HuH-7 (cell line): ENCODE results near the gene GABRR3.
"Not testable (repeated sequence)": the region's sequence is repeated elsewhere in the genome, so short reads cannot be mapped to it uniquely, and the experiment has no call there.

Source experiments
- DNase-seq: peaks from one replicate; pipeline ENCODE4 v3.0.0; 2011; ENCODE audit warnings: low spot score

GABRR3 gene

DNA sequence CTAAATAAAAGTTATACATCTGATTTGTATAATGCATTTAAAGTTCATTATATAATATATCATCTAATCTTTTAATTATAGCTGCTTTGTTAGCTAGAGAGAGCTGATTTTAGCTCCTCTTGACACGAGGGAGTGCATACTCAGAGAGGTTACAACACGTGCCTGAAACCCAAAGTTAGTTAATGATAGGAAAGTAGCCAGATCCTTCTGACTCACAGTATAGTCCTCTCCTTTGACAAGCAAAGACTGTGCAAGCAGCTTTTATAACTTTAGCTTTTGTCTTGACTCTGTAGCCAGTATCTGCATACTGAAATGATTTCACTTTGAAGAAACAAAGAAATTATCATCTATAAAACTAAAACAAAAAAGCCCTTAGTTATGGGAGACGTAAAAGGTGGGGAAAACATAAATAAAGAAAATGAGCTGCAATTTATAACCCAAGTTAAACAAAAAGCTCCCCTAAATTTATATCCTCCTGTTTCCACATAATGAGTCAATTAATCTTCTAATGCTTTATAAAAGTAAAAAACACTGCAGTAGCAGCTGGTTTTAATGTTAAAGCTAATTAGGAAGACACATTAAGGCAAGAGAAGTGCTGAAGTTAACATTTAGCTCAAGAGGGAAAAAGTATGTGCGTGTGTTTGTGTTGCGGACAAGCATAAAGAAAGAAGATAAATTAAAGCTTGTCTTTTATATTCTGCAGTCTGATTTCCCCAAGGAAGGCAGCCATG lies 13.1 kb downstream of the GABRR3 start:
- no peak for DNase-seq

DNA sequence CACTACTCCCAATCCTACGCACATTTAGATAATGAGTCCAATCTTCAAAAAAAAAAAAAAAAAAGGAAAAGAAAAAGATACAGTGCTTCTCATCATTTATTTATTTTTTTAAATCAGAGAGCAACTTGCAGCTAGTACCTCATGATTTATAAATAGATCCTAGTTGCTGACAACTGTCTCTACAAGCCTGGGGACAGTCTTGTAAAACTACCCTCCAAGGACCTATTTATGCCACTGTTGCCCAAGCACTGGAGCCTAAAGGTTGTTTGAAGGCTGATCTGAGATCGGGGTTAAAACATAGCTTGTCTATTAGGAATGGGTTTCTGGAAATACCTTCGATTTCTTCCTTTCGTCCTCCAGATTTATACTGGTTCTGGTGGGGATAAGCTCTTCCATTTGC lies 14.7 kb downstream of the GABRR3 start:
- no peak for DNase-seq

DNA sequence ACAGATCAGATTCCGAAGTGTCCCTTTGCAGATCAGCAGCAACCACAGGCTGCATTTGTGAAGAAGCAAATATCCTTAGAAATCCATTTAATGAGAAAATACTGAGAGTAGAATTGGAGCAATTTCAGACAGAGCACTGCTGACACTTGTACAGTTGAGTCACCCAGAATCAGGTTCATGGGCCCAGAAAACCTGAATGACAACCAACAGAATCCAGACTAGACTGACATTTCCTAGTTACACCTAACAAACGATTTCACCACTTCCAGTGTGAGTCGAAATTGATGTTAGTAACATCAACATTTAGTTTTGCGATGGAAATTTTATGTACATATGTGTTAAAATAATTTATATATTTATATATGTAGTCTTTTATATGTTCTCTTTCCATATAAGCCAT lies 16.8 kb downstream of the GABRR3 start:
- no peak for DNase-seq

DNA sequence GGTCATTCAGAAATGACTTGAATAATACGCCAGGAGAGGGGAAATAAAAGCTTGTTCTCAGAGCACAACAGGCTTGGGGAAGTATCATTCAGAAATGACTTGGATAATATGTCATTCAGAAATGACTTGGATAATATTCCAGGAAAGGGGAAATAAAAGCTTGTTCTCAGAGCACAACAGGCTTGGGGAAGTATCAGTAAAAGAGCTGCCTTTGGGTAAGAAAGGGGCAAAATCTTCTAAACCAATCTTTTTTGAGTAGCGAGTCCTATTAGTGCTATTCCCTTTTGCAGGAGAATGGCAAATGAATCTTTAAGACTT lies 20.9 kb downstream of the GABRR3 start:
- no peak for DNase-seq

DNA sequence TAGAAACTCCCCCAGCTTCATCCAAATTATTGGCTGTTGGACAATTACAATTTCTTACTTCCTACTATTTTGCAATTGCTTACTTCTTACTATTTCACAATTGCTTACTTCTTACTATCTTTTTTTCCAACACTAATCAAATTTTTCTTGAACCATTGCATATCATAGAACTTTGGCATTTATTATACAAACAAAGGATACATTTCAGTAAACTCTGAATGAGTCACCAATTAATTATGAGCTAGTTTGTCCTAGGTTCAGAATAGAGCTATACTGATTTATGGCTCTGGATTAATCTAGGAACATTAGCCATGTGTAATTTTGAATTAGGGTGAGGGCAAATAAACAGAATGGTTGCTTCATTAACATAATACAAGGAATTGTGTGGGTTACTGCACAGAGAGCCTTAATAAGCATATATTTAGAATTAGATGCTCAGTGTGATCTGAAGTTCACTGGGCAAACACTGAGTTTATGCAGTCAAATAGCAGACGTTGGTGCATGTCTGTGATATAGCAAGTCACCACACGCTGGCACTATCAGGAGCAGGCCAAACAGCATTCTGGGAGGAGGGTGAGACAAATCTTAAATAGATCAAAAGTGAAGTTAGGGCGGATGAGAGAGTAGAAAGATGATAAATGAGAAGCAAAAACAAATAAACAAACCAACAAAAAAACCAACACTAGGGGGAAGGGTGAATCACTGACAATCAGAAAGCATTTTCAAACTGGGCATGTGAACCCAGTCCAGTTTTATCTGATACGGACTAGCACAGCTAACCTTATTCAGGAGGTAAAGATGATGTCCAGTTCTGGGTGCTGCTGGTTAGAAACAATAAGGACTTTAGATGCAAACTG lies 21.5 kb downstream of the GABRR3 start:
- DNase-seq: no peak

DNA sequence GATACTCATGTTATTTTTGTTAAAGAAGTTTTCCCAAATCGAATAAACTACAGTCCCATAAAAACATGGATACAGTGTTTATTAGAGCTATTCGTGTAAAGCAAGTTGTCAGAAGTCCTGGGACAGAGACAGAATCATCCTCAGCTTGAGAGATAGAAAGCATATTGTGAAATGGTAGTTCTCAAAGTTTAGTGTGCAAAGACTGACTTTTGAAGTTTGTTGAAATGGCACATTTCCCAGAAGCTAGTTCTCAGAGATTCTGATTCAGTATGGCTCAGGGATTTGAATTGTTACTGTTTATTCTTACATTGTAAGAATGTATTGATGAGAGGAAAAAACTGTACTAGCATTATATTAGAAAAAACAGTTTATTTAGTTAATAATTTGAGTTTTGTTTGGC lies 22.1 kb downstream of the GABRR3 start:
- no peak for DNase-seq

DNA sequence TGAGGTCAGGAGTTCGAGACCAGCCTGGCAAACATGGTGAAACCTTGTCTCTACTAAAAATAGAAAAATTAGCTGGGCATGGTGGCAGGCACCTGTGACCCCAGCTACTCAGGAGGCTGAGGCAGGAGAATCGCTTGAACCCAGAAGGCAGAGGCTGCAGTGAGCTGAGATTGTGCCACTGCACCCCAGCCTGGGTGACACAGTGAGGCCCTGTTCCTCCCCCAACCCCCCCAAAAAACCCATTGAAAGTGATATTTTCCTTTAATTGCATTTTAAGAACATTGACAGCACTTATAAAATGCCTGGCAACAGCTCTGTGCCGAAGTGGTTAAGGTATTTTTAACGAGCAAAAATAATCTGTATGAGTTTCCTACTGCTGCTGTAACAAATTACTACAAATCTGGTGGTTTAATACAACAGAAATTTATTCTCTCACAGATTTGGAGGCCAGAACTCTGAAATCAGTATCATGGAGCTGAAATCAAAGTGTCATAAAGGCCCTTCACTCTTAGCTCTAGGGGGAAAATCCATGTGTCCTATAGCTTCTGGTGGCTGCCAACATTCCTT lies 24.1 kb downstream of the GABRR3 start:
- DNase-seq: not testable (repeated sequence)

DNA sequence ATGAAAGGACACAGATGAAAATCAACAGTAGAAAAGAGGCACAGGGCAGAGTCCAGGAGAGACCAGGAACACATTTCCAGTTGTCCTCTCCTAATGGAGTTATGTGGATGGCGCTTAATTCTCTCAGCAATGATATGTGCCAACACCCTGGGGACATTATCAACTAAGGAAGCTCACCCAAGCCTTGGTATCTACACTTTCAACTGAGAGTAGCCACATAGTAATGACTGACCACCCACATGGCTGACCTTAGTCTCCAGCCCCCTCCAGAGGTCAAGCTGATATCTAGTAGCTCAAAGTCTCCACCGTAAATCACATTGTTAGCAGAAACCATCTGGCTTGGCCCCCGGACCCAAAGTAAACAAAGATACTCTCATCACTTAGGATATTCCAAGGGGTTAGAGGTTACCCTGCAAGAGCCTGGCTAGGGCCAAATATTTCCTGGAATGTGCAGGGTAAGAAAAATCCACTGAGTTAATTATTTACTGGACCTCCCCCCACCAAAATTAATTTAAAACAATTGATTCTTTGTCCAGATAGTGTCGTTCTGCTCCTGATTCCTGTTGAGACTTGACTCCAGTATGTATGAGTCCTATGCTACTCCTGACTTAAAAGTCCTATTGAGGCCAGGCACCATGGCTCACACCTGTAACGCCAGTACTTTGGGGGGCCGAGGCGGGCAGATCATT lies 24.8 kb downstream of the GABRR3 start:
- peak; percentile 56 for DNase-seq

DNA sequence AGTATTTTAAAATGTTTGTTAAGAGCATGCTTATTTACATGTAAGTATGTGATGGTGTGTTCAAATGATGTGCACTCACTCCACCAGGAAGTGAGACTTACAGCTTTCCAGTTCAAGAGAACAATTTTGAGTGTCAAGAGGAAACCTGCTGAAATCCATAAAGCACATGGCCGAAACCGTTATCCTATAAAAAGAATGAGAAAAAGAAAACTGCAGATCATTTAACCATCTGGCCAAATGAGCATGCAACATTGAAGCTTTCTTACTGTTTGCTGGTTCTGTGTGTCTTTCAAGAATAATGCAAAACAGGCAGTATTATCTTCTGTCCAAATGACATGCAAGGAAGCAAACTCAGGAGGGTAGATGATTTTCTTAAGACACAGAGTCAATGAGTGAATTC lies 26.3 kb downstream of the GABRR3 start:
- DNase-seq: no peak

DNA sequence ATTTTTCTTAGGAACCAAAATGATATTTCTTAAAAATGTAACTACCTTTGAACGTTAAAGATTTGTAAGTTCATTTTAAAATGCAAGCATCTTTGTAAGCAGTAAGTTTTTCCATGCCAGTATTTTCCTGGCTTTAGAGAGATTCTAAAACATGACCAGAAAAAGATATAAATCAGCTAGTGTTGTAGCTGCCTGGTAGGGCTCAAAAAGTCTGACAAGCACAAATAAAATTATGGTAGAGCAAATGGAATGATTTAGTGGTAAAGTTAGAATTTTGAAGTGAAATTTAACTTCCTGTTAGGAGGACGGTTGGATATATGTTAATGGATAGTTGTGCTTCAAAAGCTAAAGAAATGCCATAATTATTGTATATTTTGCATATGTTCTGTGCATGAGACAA lies 29.7 kb downstream of the GABRR3 start:
- DNase-seq: no peak

DNA sequence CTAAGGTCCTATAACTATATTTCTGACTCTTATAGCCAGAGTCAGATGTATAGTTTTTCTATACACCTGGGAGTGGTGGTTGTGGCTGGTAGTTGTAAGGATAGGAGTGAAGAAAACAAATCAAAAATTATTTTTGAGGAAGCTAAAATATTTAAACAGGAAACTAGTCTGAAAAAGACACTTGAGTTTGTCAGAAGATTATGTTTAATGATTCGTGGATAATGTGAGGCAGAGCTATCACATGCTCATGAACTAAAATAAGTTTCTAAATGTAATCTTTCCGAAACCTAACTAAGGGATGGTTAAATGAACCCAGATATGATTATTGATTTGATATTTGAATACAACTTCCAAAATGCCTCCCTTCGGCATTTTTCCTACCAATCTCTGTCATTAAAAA lies 30.4 kb downstream of the GABRR3 start:
- no peak for DNase-seq

DNA sequence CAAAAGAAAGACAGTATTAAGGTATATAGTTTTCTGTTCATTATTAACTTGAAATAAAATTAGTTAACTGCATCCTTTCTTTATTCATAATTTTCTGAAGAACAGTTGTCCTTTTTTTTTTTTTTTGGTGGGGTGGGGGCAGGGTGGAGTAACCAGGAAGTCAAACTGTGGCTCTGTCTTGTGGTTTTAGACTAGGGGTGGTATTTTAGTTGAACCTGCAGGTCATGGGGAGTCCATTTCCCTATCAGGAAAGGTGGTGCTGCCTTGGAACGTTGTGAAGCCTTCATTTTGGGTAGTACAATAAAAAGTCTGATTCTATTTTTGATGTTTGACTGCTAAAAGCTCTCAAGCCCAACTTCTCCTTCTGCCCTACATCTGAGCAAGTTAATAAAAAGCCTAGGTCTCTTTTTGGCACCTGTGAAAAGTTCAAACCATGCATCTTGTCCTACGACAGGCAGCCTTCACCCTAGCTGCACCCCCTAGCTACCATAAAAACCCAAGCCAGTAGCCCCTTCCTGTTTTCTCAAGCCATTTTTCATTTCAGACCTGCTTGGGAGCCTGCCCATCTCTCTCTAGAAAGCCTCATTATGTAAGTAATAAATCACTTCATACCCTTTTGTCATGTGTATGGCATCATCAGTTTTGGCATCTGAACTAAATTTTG lies 31.7 kb downstream of the GABRR3 start:
- no peak for DNase-seq

DNA sequence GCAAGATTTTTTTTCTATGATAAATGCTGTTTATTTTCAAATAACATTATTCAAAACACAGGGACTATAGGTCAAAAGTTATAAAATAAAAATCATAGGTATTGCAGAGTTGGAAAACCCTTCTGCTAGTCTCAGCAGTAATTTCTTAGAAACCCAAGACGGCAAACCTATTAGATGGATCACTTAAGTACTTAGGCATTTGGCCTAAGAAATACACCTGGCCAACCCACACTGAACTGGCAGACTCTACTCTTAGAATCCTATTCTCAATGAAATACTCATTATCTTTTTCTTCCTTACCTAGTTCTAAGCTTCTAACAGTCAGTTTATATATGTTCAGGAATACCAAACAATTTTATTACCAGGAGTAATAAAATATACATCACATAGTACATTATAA lies 32.4 kb downstream of the GABRR3 start:
- no peak for DNase-seq

DNA sequence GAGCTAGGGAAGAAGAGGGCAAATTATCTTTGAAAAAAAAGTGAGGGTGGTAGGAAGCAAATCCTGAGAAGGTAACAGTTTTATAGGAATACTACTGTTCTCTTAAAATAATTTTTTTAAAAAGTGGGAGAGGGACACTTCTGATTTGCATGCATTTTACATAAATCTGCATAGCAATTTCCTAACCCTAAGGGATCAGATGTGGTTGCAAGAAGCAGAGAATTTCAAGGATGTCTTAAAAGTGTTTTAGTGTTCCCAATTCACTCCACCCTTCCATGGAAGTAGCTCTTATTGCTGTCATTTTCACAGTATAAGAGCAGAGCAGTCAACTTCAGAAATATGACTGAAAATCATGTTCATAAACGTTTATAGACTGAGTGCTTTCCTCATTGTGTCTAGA lies 35.1 kb downstream of the GABRR3 start:
- no peak for DNase-seq

DNA sequence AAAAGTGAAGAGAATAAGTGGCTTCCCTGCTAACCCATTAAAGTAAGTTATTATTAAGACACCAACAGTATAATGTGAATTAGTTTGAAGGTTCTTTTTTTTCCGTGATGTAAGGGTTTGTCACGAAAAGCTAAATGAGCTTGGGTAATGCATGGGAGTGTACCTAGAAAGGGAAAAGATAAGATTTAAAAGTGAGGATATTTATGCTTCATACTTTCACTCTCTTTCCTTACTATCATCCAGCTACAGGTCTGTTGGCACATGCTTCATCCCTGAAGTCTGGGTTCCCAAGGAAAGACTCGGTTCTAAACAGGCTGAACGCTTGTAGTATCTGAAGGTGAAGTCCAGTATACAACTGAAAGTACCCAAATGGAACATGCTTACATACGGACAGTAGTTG lies 36.0 kb downstream of the GABRR3 start:
- no peak for DNase-seq

DNA sequence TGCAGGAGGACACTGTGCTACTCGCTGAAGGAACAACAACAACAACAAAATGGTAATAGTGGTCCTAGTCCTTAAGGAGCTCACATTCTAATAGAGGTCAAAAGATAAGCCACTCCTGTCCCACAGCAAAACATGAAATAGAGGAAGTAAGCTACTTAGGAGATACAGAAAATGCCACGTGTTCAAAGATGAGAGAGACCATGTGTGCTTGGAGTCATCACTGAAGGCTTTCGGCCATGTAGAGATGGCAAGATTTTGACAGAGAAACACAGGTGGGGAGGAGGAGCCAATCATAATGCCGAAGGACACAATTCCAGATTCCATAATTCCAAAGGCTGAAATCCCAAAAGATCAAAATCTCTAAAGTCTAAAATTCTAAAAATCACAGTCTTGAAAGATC lies 38.1 kb downstream of the GABRR3 start:
- no peak for DNase-seq

DNA sequence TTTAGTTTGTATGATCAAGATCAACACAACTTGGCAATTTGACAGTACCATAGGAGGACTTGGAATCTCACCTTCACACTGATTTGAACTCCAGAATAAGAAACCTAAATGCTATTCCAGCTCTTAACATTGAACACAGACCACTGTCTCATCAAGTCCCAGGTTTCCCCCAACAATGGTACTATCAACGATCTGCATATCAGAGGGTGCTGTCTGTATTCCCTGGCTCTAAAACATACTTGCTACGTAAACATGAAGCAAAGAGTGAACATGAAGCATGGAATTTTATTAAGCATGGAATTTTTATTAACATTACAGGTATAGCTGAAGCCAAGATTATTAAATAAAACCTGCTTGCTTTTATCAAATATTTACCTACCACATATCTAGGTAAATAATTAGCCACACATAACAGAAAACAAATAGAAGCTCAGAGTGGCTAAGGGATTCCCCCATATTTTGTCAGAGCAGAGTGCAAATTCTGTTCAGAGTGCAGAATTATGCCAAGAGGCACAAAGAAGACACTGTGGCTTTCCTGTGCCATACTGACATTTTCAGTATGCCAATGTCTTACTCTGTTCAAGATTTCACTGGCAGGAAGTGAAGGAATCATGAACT lies 40.7 kb downstream of the GABRR3 start:
- DNase-seq: no peak

DNA sequence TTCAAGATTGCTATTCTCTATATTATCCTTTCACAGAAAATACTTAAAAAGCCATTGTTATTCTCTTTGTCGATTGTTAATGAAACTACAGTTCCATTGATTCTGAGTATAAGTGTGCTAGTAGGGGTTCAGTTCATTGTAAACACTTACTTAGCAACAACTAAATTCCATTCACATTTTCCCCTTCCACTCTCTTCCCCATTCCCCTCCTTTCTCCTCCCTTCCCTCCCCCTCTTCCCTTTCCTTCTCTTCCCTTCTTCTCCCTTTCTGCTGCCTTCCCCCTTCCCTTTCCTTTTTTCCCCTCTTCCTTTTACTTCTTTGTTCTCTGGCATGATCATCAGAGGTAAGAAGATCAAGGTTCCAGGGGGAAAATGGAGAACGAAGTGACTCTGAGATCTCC lies 41.6 kb downstream of the GABRR3 start:
- DNase-seq: no peak

DNA sequence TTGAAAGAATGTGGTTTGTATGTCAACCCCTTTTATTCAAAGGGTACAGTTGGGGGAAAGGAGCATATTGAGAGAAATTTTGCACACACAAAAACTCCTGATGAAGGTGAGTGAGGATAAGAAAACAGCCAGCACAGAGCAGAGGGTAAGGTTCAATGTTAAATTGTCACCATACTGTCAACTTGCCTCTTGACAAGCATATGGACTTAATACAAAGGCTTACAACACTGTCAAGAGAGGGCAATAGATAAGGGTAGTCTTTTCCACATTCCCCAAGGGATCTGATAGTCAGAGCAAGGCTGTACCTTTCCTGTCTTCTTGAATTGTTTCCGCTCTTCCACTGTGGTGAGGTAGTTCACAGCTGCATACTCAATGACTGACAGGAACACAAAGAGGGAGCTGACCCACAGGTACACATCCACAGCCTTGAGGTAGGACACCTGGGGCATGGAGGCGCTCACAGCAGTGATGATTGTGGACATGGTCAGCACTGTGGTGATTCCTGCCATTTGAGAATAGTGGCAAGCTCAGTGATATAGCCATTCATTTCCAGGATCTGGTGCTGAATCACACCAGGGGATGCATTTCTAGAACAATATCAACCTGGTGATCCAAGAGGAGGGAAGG lies 42.5 kb downstream of the GABRR3 start:
- DNase-seq: no peak

DNA sequence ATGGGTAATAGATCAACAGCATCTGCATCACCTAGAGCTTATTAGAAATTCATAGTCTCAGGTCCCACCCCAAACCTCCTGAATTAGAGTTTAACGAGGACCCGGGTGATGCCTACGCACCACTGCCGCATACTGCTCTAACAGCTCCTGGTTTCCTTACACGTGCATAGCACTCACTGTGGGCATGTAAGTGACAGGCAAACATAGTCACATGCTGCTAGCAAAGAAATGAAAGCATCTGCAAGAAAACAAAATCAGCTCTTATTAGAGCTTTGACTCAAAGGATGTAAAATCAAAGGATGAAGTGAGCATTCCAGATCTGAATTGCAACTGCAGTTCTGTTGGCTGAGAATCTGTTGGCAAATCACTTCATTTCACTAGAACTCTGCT lies 43.8 kb downstream of the GABRR3 start:
- no peak for DNase-seq

DNA sequence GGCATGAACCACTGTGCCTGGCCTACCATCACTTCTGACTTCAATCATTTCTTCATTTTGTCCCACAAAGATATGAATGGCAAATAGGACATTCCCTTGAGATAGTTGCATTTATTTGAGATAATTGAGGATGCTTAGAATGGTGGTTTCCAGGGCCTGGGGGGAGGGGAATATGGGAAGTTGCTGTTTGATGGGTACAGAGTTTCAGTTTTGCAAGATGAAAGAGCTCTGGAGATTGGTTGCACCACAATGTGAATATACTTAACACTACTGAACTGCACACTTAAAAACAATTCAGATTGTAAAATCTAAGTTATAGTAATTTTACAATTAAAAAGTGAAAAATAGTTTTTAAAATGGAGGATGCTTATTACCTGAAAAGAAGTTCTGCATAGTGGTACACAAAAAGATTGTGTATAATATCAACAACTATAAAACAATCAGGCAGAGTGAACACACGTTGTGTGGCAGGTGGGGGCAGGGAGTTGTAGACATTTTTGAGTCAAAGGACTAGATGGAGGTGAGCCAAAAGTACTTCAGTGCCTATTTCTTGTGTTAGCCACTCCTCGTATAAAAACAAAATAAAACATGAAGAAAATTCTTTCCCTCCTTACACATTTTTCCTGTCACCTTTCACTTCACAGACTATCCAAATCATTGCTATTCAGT lies 44.4 kb downstream of the GABRR3 start:
- no peak for DNase-seq
